GM21390 (cell line): ENCODE results near the gene STAT6.
A peak's percentile ranks its signal among the peaks of the same experiment; 100 is the strongest.

Source experiments
- ATAC-seq: cut with Tn5 transposase; IDR thresholded peaks from one replicate; pipeline ENCODE4 v1.9.1; 2021; ENCODE audit not compliant: unreplicated experiment

STAT6 gene, protein sequence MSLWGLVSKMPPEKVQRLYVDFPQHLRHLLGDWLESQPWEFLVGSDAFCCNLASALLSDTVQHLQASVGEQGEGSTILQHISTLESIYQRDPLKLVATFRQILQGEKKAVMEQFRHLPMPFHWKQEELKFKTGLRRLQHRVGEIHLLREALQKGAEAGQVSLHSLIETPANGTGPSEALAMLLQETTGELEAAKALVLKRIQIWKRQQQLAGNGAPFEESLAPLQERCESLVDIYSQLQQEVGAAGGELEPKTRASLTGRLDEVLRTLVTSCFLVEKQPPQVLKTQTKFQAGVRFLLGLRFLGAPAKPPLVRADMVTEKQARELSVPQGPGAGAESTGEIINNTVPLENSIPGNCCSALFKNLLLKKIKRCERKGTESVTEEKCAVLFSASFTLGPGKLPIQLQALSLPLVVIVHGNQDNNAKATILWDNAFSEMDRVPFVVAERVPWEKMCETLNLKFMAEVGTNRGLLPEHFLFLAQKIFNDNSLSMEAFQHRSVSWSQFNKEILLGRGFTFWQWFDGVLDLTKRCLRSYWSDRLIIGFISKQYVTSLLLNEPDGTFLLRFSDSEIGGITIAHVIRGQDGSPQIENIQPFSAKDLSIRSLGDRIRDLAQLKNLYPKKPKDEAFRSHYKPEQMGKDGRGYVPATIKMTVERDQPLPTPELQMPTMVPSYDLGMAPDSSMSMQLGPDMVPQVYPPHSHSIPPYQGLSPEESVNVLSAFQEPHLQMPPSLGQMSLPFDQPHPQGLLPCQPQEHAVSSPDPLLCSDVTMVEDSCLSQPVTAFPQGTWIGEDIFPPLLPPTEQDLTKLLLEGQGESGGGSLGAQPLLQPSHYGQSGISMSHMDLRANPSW

DNA sequence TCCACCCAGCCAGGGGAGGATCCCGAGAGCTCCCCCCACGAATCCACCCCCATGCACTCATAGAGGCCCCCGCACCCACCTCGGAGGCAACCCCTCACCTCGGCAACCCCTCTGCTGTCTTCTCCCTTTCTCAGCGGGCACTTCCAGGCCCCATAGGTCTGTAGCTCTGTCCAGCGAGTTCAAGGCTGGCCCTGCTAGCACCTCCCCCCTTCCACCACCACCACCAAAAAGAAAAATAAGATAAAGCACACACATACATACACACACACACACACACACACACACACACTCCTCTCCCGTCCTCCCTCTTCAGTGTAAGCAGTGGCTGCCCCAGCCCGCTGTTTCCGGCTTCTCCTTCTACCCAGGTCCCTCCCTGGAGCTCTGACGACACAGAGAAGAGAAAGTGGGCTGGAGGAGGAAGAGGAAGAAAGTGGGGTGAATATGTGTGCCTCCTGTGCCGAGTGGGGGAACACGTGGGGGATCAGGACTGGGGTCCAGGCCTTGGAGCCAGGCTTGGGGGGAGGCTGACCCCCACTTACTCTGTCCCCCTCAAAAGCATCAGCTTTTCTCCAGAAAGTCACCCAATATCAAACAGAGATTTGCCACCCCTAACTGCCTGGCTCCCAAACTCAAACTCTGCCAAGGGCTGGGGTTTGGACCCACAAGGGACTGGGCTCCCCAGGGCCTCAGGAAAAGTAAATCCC is at the start of gene STAT6:
TSS of gene STAT6 (minus strand) at position 332 of the 704 bp plus-strand sequence. CDS start 3,084 bp downstream, outside the sequence.
- peak; percentile 58 for ATAC-seq

DNA sequence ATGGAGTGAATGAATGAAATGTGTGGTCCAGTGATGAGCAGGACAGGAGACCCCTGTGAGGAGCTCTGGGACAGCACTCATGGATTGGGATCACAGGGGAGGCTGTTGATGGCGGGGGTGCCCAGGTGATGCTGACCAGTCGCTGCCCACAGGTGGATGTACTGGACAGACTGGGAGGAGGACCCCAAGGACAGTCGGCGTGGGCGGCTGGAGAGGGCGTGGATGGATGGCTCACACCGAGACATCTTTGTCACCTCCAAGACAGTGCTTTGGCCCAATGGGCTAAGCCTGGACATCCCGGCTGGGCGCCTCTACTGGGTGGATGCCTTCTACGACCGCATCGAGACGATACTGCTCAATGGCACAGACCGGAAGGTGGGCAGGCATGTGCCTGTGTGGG is 49.6 kb upstream of the STAT6 start:
- no peak for ATAC-seq

DNA sequence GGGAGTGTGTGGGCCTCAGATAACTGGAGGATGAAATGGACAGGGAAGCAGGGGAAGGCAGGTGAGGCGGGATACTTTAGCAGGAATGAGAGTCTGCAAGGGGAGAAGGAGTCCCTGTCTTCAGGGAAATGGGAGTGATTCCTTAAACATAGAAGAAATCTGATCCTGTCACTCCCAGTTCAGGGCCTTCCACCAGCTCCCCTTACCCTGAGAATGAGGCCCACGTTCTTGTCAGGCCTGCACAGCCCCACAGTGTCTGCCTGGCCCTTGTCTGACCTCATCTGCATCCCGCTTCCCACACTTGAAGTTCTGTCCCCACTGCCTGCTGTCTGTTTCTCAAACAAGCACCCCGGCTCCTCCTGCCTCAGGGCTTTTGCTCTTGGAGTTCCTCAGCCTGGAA is 48.9 kb upstream of the STAT6 start:
- no peak for ATAC-seq

DNA sequence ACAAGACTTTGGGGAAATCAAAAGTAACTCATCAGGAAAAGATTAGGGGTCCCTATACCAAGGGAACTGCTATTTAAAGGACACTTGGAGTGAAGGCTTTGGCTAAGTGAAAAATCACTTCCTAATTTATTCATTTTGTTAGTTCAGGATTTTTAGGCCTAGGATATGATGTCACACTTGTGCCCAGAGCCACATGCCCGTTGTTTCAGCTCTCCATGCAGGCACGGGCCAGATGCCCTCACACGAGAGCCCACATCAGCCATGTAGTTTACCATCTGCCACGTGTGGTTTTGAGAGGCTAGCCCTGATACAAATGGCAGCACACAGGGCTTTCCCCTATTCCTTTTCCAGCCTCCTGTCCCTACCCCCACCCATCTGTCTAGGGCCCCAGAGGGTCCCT is 48.1 kb upstream of the STAT6 start:
- ATAC-seq = no peak

DNA sequence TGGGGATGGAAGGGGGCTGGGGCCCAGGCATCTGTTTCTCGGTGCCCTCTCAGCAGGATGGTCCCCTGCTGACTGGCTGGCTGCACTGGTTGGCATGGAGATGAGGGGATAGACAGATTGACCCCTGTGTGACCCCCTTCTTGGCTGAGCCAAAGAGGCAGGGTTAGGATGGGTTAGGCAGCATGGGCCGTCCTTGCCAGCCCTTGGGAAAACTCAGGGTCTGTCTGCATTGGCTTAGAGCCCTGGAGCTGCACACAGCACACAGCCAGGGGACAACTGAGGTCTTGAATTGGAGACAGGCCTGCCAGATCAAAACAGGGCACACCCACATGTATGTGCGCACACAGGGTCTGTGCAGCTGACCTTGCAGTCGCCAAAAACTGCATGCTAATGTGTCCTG is 47.5 kb upstream of the STAT6 start:
- no peak for ATAC-seq

DNA sequence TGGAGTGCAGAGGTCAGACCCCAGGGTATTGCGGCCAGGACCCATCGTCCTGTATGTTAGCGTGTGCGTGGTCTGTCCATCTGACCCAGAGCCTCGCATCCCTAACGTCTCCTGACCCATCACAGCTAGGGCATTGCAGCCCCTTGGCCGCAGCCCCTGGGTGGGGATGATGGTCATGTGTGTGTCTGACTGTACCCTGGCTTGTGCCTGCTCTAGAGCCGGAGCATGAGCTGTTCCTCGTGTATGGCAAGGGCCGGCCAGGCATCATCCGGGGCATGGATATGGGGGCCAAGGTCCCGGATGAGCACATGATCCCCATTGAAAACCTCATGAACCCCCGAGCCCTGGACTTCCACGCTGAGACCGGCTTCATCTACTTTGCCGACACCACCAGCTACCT is 47.0 kb upstream of the STAT6 start:
- no peak for ATAC-seq

DNA sequence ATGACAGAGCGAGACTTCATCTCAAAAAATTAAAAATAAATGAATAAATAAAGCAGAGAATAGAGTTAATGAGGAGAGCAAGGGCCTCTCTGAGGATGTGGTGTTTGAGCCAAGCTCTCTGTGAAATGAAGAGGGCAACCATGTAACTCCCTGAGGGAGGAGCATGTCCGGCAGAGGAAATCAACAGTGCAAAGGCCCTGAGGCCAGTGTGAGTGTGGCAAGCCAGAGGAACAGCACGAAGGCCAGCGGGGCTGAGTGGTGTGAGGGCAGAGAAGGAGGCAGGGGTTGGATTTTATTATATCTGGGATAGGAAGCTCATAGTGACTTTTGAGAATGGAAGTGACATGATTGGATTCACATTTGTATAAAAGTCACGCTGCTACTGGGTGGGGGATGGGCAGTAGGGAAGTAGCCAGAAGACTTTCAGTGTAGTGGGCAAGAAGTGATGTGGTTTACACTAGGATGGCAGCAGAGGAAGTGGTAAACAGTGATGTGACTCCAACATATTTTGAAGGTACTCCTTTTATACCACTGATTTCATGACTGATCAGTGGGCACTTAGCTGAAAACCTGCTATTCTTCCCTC is 46.5 kb upstream of the STAT6 start:
- no peak for ATAC-seq

DNA sequence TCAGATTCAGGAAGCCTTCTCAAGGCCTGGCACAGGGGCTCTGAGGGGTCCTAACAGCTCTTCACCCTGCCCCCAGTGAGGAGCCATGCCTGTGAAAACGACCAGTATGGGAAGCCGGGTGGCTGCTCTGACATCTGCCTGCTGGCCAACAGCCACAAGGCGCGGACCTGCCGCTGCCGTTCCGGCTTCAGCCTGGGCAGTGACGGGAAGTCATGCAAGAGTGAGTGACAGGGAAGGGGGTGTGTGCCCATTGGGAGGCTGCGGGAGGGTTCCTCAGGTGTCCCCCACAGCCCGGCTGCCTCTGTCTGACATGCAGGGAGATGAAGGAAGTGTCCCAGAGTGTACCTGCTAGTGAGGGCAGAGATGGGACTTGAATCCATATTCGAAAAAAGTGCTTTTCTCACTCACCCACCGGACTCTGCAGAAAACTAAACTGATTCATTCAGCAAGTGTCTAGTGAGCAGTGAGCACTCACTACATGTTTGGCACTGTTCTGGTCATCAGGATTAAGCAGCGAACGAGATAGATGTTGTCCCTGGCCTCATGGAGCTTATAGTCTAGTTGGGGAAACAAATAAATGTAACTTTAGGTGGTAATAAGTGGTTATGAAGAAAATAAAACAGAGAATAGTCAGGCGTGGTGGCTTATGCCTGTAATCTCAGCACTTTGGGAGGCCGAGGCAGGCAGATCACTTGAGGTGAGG is 45.7 kb upstream of the STAT6 start:
- no peak for ATAC-seq

DNA sequence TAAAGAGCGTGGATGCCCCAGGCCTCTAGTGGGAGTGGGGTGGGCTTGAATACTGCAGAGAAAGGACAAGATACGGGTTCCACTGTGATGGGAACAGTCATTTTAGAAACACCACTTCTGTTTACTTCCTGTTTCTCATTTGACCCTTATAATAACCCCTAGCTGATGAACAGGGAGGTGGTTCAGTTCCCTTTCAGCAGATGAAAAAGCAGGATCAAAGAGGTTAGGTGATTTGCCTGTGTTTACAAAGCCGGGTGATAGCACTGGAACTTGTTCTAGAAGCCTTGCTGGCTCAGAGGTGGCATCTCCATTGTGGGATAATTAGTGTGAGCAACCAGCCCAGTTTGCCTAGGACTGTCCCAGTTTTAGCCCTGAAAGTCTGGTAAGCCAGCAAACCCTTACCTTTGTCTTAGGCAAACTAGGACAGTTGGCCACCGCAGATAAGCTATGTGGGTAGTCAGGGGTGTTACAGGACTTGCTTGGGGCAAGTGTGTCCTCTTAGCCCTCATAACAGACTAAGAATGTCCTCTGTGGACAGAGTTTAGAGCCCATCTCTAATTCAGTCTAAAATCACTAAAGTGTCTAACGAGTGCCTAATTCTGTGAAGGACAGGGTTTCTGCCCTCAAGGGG is 43.8 kb upstream of the STAT6 start:
- ATAC-seq = no peak

DNA sequence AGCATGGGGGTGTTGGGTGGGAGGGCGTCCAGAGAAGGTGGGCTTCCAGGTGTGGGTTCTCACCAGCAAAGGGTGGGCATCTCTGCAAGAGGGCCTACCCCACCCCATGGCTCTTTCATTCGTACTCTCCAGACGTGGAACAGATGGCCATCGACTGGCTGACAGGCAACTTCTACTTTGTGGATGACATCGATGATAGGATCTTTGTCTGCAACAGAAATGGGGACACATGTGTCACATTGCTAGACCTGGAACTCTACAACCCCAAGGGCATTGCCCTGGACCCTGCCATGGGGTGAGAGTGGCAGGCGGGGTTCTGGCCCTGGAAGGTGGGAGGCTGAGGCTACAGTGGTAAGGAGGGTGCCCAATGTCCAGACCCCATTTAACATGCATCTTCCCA is 42.9 kb upstream of the STAT6 start:
- no peak for ATAC-seq

DNA sequence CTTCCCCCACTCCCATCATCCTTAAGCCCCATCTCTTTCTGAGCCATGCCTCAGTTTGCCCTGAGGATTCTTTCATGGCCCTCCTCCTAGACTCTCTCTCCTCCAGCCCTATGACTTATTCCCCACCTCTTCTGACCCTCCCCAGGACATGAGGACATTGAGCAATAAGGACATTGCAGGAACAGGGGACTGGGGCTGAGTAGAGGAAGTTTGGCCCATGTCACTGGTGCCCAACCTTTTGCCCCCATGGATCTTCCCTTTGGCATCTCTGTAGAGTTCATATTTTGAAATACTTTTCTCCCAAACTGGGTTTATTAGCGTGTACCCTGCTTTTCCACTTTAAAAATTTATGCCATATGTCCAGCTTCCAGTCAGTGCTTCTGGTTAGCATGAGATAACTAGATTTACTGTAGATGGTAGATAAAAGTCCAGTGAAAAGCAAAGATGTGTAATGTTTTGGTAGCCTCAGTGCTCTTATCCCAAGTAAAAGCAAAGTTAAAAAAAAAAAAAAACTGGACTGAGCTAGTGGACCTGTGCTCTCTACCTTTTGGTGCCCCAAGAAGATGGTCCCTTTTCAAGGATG is 42.3 kb upstream of the STAT6 start:
- ATAC-seq = no peak

DNA sequence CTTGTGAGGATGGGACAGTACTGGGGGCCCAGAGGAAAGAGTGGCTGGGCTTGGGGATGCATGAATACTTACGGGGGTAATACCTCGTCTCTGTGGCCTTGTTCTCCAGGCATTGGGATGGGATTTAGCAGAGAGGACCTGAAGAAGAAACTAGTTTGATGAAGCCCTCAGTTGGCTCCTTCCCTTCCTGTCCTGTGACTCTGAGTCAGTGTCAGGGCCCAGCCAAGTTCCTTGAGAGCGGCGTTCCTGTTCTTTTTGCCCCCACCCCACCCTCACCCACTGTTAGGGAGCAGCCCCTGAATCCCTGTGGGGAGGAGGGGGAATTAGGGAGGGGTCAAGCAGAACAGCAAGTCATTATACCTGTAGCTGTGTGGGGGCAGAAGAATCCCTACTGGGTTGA is 41.5 kb upstream of the STAT6 start:
- no peak for ATAC-seq

DNA sequence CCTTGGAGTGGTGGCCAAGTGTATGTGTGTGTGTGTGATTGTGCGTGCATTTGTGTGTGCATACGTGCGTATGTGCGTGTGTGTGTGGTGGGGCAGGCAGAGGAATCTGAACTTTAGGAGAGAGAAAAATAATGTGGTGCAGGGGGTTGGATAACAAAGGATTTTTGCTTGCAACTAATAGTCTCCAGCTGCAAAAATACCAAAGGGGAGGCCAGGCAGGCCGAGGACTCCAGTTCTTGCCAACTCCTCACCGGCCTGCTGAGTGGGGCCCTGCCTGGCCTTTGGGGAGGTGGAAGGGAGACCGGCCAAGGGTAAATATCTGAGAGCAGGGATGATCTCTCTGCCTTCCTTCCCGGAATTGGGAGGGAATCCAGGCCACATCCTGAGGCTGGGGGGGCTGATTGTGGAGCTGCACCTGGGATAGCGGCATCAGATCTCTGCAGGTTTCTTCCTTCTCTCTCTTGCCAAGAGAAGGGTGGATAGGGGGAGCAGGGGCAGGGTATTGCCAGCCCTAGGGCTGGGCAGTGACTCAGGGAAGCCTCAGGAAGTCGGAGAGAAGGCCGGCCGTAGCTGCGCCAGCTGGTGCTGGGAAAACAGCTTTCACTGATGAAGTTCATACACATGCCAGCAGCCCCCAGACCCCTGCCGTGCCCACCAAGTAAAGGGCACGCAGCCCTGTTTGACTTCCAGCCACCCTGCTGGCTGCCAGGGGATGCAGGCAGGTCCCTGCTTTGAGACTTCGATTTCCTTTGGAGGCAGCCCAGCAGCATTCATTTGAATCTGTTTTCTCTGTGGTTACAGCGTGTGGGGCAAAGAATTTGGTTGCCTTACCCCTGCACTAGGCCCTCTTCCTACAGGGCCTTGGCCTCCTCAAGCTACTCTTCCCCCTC is 40.8 kb upstream of the STAT6 start:
- no peak for ATAC-seq

DNA sequence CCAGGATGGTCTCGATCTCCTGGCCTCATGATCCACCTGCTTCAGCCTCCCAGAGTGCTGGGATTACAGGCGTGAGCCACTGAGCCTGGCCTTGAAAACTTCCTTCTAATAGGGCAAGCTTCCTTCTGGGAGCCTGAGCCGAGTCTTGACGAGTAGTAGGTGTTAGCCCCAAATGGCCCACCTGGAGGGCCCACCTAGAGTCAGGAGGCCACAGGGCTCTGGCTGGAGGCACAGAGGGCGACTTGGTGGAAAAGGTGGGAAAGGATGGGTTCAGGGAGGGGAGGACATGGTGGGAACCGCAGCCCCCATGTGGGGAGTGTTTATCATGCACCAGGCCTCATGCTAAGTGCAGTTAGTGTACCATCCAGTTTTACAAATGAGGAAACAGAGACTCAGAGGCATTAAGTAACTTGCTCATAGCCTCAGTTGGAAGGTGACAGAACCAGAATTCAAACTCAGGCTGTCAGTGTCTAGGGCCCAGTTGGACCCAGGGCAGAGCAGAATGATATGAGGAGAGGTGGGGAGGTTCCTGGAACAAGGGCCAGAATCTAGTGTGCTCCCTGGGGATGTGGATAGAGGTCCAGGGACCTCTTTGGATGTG is 39.3 kb upstream of the STAT6 start:
- ATAC-seq = no peak

DNA sequence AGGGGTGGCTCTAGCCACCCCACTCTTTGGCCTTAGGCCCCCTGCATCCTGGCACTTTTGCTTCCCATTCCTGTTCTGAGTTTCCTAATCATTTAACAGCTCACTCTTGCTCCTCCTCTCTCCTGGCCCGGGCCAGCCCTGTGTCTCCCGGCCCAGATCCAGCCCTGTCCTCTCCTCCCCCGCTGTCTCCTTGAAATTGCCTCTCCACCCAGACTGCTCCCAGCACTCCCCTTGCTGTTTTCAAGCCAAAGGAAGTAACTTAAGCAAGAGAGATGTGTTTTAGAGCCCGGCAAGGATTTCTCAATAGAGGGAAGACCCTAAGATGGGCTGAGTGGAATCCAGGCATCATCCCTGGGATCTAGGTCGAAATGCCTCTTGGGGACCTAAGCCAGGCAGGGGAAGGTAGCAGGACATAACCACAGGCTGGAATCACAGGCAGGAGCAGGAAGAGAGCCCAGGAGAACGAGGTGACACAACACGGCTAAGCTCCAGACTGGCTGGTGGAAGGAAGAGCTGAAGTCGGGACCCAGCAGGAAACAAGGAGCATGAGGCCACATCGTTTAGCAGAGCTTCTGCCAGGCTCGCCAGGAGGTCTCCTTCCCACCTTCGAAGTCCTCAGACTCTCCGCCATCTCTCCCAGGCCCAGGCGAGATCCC is 38.2 kb upstream of the STAT6 start:
- ATAC-seq = no peak

DNA sequence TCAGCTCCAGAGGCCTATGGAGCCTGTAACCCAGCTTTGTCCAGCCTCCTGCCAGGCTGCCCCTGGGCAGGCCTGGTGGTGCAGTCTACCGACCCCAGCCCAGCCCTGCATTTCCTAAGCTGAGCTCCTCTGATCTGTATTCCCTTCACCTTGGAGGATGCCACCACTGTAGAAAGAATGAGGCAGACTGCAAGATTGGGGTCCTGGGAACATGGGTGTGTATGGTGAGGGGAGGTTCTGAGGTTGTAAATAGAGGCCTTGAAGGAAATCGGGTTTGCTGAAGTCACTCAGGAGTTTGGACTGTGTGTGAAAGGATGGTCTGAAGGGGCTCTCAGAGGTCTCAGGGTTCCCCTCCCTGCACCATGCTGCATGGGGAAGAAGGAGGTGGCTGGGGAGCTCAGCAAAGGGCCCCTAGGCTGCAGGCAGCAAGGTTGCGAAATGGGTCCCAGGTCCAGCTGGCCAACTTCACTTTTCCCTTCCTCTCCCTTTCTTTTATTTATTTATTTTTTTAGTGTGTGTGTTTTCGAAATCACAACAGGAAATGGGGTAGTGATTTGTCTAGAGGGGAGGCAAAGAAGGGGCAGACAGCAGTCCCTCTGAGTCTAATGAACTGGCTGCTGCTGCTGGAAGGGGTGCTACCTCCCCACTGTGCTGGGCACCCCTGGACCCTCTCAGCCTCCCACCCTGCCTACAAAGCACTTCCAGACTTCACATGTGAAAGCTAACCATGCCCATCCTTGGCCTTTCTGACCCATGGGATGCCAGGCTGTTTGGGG is 37.5 kb upstream of the STAT6 start:
- no peak for ATAC-seq
